ENCODE results near the gene AGGF1.

GRCh38 chr5:77035950-77036349 is 5.7 kb downstream of the AGGF1 start:
- TF ChIP-seq, protein P1, sequence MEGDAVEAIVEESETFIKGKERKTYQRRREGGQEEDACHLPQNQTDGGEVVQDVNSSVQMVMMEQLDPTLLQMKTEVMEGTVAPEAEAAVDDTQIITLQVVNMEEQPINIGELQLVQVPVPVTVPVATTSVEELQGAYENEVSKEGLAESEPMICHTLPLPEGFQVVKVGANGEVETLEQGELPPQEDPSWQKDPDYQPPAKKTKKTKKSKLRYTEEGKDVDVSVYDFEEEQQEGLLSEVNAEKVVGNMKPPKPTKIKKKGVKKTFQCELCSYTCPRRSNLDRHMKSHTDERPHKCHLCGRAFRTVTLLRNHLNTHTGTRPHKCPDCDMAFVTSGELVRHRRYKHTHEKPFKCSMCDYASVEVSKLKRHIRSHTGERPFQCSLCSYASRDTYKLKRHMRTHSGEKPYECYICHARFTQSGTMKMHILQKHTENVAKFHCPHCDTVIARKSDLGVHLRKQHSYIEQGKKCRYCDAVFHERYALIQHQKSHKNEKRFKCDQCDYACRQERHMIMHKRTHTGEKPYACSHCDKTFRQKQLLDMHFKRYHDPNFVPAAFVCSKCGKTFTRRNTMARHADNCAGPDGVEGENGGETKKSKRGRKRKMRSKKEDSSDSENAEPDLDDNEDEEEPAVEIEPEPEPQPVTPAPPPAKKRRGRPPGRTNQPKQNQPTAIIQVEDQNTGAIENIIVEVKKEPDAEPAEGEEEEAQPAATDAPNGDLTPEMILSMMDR (IDR thresholded peaks at IDR 0.05) = no peak
- TF ChIP-seq ETV6 (CRISPR knock-in tag; IDR thresholded peaks at IDR 0.05) = no peak
- TF ChIP-seq, protein P2, sequence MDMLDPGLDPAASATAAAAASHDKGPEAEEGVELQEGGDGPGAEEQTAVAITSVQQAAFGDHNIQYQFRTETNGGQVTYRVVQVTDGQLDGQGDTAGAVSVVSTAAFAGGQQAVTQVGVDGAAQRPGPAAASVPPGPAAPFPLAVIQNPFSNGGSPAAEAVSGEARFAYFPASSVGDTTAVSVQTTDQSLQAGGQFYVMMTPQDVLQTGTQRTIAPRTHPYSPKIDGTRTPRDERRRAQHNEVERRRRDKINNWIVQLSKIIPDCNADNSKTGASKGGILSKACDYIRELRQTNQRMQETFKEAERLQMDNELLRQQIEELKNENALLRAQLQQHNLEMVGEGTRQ (CRISPR knock-in tag; IDR thresholded peaks at IDR 0.05) = no peak
- TF ChIP-seq, protein P3, sequence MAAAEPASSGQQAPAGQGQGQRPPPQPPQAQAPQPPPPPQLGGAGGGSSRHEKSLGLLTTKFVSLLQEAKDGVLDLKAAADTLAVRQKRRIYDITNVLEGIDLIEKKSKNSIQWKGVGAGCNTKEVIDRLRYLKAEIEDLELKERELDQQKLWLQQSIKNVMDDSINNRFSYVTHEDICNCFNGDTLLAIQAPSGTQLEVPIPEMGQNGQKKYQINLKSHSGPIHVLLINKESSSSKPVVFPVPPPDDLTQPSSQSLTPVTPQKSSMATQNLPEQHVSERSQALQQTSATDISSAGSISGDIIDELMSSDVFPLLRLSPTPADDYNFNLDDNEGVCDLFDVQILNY (CRISPR knock-in tag; IDR thresholded peaks at IDR 0.05) = no peak
- no peak for TF ChIP-seq NFYB (CRISPR knock-in tag; conservative IDR thresholded peaks at IDR 0.05; ENCODE audit: low read depth)
